ENCODE data around the gene ADCY3. TPM values are rescaled to one million over a fixed set of nuclear protein-coding genes. Genes with fewer than 3 reads are reported as not detected.

ADCY3 gene
- total and polyA plus RNA-seq, 10 of the 15 experiments (the other 5 are each of a cell fraction or from before 2014, with no cell fraction given), result 2.8 to 102 (median 50.4) TPM

- TF ChIP-seq ELK1 (IDR thresholded peaks at IDR 0.05; ENCODE audit: low read depth, low read length), result no peak
- no peak for TF ChIP-seq BHLHE40 (IDR thresholded peaks at IDR 0.05; ENCODE audit: borderline replicate concordance in 1 of 2, low read depth in 2 of 2, low read length in 1 of 2)
- no peak for TF ChIP-seq IKZF1 (conservative IDR thresholded peaks at IDR 0.05)
- no peak for TF ChIP-seq KAT2A (conservative IDR thresholded peaks at IDR 0.05; ENCODE audit: control insufficient read depth, low read depth, low read length)
- no peak for TF ChIP-seq MTA2 (IDR thresholded peaks at IDR 0.05; ENCODE audit: low read depth)
- no peak for TF ChIP-seq CHD4 (IDR thresholded peaks at IDR 0.05)
Measured at GRCh38 chr2:24950102-24950501, 30.1 kb upstream of the ADCY3 start (continued).

GRCh38 chr2:24948506-24948905, 28.5 kb upstream of the ADCY3 start:
- no peak for ATAC-seq
- no peaks in the 10 kb centered on the region for H3K79me2 ChIP-seq (ENCODE audit: control insufficient read depth, insufficient read depth, low read length)
- in situ Hi-C loops (cut with MboI), result no loop called here
- no TSS peak for BruUV-seq (replicated peaks)
- no peaks in the 10 kb centered on the region for H4K20me1 ChIP-seq (ENCODE audit: control insufficient read depth, insufficient read depth)
- ChIA-PET RAD21 (ENCODE audit: unreplicated experiment) (no interaction called here), CTCF (no interaction called here), POLR2A (no interaction called here), SMC1A (ENCODE audit: uncharacterized antibody, unreplicated experiment) (no interaction called here)
- intact Hi-C loops (cut with micrococcal nuclease; ENCODE audit: unreplicated experiment), result no loop called here
- peaks cover 2 to 9% of the 10 kb centered on the region in 2 experiments; a peak in 3 of 4 replicates for H3K36me3 ChIP-seq (ENCODE audit: control insufficient read depth in 2 of 2, insufficient read depth in 2 of 2, low read length in 1 of 2)
- H3K9ac ChIP-seq (ENCODE audit: control insufficient read depth, insufficient read depth, low read length), result no peak overlapping the region
- no peak for DNase-seq (ENCODE audit: low read depth, low spot score)
- H2AFZ ChIP-seq (ENCODE audit: control insufficient read depth, low read depth, low read length), result no peak overlapping the region
- WGBS (ENCODE audit: insufficient coverage, insufficient replicate concordance, low lambda C conversion rate, missing lambda C conversion rate), result 95% methylated on average over 6 of the region's 6 CpGs
- FAIRE-seq, result no peak
- H3K4me3 ChIP-seq, result no peak overlapping the region
- H3K9me3 ChIP-seq (replicated peaks; ENCODE audit: control insufficient read depth, insufficient read depth, low read length), result no peaks in the 10 kb centered on the region
- no peaks in the 10 kb centered on the region for H3K4me1 ChIP-seq (ENCODE audit: control insufficient read depth, insufficient read depth, low read length)
- H3K27ac ChIP-seq (ENCODE audit: control insufficient read depth, insufficient read depth), result no peak overlapping the region
- H3K27me3 ChIP-seq (replicated peaks in 1 of 2; ENCODE audit: control insufficient read depth in 2 of 2, insufficient read depth in 2 of 2, low read length in 1 of 2), result no peaks in the 10 kb centered on the region
- H3K4me2 ChIP-seq (ENCODE audit: control insufficient read depth, insufficient read depth), result no peak overlapping the region
- no peak for TF ChIP-seq NFYA (IDR thresholded peaks at IDR 0.05; ENCODE audit: borderline replicate concordance, low read depth, low read length)
- TF ChIP-seq USF2 (IDR thresholded peaks at IDR 0.05; ENCODE audit: borderline replicate concordance, low read depth, low read length), result no peak
- TF ChIP-seq CEBPZ (IDR thresholded peaks at IDR 0.05; ENCODE audit: low read depth, low read length), result no peak
- no peak for TF ChIP-seq SIN3A (IDR thresholded peaks at IDR 0.05; ENCODE audit: low read depth, low read length)
- TF ChIP-seq PBX3 (IDR thresholded peaks at IDR 0.05; ENCODE audit: insufficient replicate concordance, low read depth, low read length), result no peak
- no peak for TF ChIP-seq HDGF (IDR thresholded peaks at IDR 0.05)
- no peak for TF ChIP-seq ZBTB33 (IDR thresholded peaks at IDR 0.05)
- no peak for TF ChIP-seq EP300 (IDR thresholded peaks at IDR 0.05; ENCODE audit: borderline replicate concordance in 1 of 2, control insufficient read depth in 1 of 2, low read depth in 2 of 2, low read length in 2 of 2)
